HEK293T (cell line): ENCODE results near the gene MKX.

Source experiments
- CTCF ChIA-PET: fragments of 350-600 bp; formaldehyde crosslinking; extraction: SDS; loops from one replicate; lab custom pipeline; 2021; ENCODE audit warnings: antibody characterized with exemption, inconsistent platforms; lab: Yijun Ruan, JAX
- POLR2A ChIA-PET: fragments of 350-600 bp; formaldehyde crosslinking; extraction: SDS; loops from one replicate; lab custom pipeline; 2020; ENCODE audit warnings: antibody characterized with exemption, inconsistent platforms; lab: Yijun Ruan, JAX
- DNase-seq: peaks from one replicate; pipeline ENCODE4 v3.0.0; 2012; ENCODE audit warnings: mixed read lengths; ENCODE audit errors: extremely low spot score
- ARNT ChIP-seq: fragments of 450-650 bp; IDR thresholded peaks from 2 replicates; pipeline ENCODE4 v1.6.1; 2017; ENCODE audit warnings: mild to moderate bottlenecking
- BHLHE40 ChIP-seq: fragments of 450-650 bp; IDR thresholded peaks from 2 replicates; pipeline ENCODE4 v1.6.1; 2016; ENCODE audit warnings: mild to moderate bottlenecking, moderate library complexity, borderline replicate concordance
- CTBP1 ChIP-seq: fragments of 450-650 bp; IDR thresholded peaks from 2 replicates; pipeline ENCODE4 v1.6.1; 2016; ENCODE audit warnings: borderline replicate concordance
- ELF4 ChIP-seq: fragments of 450-650 bp; IDR thresholded peaks from 2 replicates; pipeline ENCODE4 v1.6.1; 2017; ENCODE audit warnings: antibody characterized with exemption
- FOXA1 ChIP-seq: fragments of 450-650 bp; IDR thresholded peaks from 2 replicates; pipeline ENCODE4 v1.6.1; 2016; ENCODE audit warnings: mild to moderate bottlenecking
- FOXK2 ChIP-seq: fragments of 450-650 bp; IDR thresholded peaks from 2 replicates; pipeline ENCODE4 v1.6.1; 2016; ENCODE audit warnings: mild to moderate bottlenecking
- FOXM1 ChIP-seq: fragments of 450-650 bp; IDR thresholded peaks from 2 replicates; pipeline ENCODE4 v1.6.1; 2017; ENCODE audit warnings: mild to moderate bottlenecking, borderline replicate concordance
- HDGF ChIP-seq: fragments of 450-650 bp; IDR thresholded peaks from 2 replicates; pipeline ENCODE4 v1.6.1; 2017; ENCODE audit warnings: antibody characterized with exemption, borderline replicate concordance
- L3MBTL2 ChIP-seq: fragments of 450-650 bp; conservative IDR thresholded peaks from 2 replicates; pipeline ENCODE4 v1.6.1; 2016; ENCODE audit warnings: mild to moderate bottlenecking
- LEF1 ChIP-seq: fragments of 450-650 bp; IDR thresholded peaks from 2 replicates; pipeline ENCODE4 v1.6.1; 2017; ENCODE audit warnings: mild to moderate bottlenecking, borderline replicate concordance
- NFRKB ChIP-seq: fragments of 450-650 bp; IDR thresholded peaks from 2 replicates; pipeline ENCODE4 v1.6.1; 2016; ENCODE audit warnings: mild to moderate bottlenecking, moderate library complexity
- PKNOX1 ChIP-seq: fragments of 450-650 bp; IDR thresholded peaks from 2 replicates; pipeline ENCODE4 v1.6.1; 2016
- SP1 ChIP-seq: fragments of 450-650 bp; IDR thresholded peaks from 2 replicates; pipeline ENCODE4 v1.6.1; 2017
- SUZ12 ChIP-seq: fragments of 450-650 bp; IDR thresholded peaks from 2 replicates; pipeline ENCODE4 v1.6.1; 2016; ENCODE audit warnings: mild to moderate bottlenecking
- TARDBP ChIP-seq: fragments of 450-650 bp; IDR thresholded peaks from 2 replicates; pipeline ENCODE4 v1.6.1; 2016
- ZNF384 ChIP-seq: fragments of 450-650 bp; IDR thresholded peaks from 2 replicates; pipeline ENCODE4 v1.6.1; 2016

MKX gene

GRCh38 chr10:27659786-27660185, 85.8 kb downstream of the MKX start:
- CTCF ChIA-PET = no interaction called here
- no peak for TF ChIP-seq BHLHE40
- no peak for TF ChIP-seq ARNT
- TF ChIP-seq HDGF = no peak
- no peak for TF ChIP-seq CTBP1
- no peak for TF ChIP-seq NFRKB
- TF ChIP-seq L3MBTL2 = no peak
- no peak for TF ChIP-seq ELF4
- TF ChIP-seq PKNOX1 = no peak
- no peak for TF ChIP-seq SUZ12
- no peak for TF ChIP-seq FOXA1
- no peak for TF ChIP-seq ZNF384
- TF ChIP-seq SP1 = no peak
- TF ChIP-seq FOXM1 = no peak
- no peak for TF ChIP-seq TARDBP
- TF ChIP-seq LEF1 = no peak
- no peak for TF ChIP-seq FOXK2
- POLR2A ChIA-PET = no interaction called here
- no peak for DNase-seq

GRCh38 chr10:27658788-27659187, 86.8 kb downstream of the MKX start:
- CTCF ChIA-PET = interaction anchor here (1.0 to 1.4 kb wide), 2 partner anchors 100 to 582 kb away, joined by 3 to 4 read pairs; no protein-coding TSS in a partner anchor
- DNase-seq = no peak

GRCh38 chr10:27655296-27655695, 90.3 kb downstream of the MKX start:
- no peak for DNase-seq
- TF ChIP-seq SUZ12 = no peak
- TF ChIP-seq FOXA1 = no peak
- TF ChIP-seq BHLHE40 = no peak
- no peak for TF ChIP-seq HDGF
- no peak for TF ChIP-seq ARNT
- TF ChIP-seq ZNF384 = no peak
- TF ChIP-seq FOXK2 = no peak
- TF ChIP-seq ELF4 = no peak
- TF ChIP-seq L3MBTL2 = no peak
- no peak for TF ChIP-seq TARDBP
- no peak for TF ChIP-seq PKNOX1
- no peak for TF ChIP-seq FOXM1
- no peak for TF ChIP-seq LEF1
- ChIA-PET POLR2A (no interaction called here), CTCF (no interaction called here)

More at GRCh38 chr10:27658788-27659187, 86.8 kb downstream of the MKX start:
- TF ChIP-seq PKNOX1 (no peak), BHLHE40 (no peak), CTBP1 (no peak), HDGF (no peak), ZNF384 (no peak), SUZ12 (no peak), TARDBP (no peak), ELF4 (no peak), FOXA1 (no peak), ARNT (no peak), SP1 (no peak)
- POLR2A ChIA-PET = no interaction called here

- no peak for DNase-seq
- CTCF ChIA-PET = no interaction called here
- POLR2A ChIA-PET = no interaction called here
- TF ChIP-seq ZNF384 (no peak), FOXA1 (no peak), FOXM1 (no peak), HDGF (no peak), NFRKB (no peak), FOXK2 (no peak), L3MBTL2 (no peak), TARDBP (no peak), ARNT (no peak), CTBP1 (no peak), SUZ12 (no peak), PKNOX1 (no peak), BHLHE40 (no peak), ELF4 (no peak), SP1 (no peak), LEF1 (no peak)
Measured at GRCh38 chr10:27654284-27654683, 91.3 kb downstream of the MKX start.

- no peak for DNase-seq
- POLR2A ChIA-PET = no interaction called here
- TF ChIP-seq FOXA1 = no peak
- TF ChIP-seq SUZ12 = no peak
- no peak for TF ChIP-seq CTBP1
- no peak for TF ChIP-seq L3MBTL2
- CTCF ChIA-PET = no interaction called here
Measured at GRCh38 chr10:27646604-27647175, 98.9 kb downstream of the MKX start.

GRCh38 chr10:27646194-27646593, 99.4 kb downstream of the MKX start:
- DNase-seq = no peak
- CTCF ChIA-PET = no interaction called here
- no peak for TF ChIP-seq FOXK2
- TF ChIP-seq HDGF = no peak
- no peak for TF ChIP-seq LEF1
- no peak for TF ChIP-seq ARNT
- no peak for TF ChIP-seq FOXA1
- TF ChIP-seq SP1 = no peak
- TF ChIP-seq BHLHE40 = no peak
- TF ChIP-seq L3MBTL2 = no peak
- no peak for TF ChIP-seq ZNF384
- no peak for TF ChIP-seq PKNOX1
- no peak for TF ChIP-seq FOXM1
- POLR2A ChIA-PET = no interaction called here
